ENCODE measurements around the gene AP2A2.
A peak's percentile ranks its signal among the peaks of the same experiment; 100 is the strongest.

AP2A2 gene

DNA sequence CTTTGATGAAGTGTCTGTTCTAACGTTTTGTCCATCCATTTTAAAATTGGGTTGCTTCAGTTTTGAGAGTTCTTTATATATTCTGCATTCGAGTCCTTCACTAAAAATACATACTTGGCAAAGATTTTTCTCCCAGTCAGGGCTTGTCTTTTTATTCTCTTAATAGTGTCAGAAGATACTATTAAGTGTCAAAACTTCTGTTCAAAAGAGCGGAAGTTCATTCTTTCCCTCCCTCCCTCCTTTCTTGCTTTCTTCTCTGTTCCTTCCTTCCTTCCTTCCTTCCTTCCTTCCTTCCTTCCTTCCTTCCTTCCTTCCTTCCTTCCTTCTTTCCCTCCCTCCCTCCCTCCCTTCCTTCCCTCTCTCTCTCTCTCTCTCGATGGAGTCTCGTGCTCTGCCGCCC lies 118.5 kb downstream of the AP2A2 start:
- no peak for DNase-seq

DNA sequence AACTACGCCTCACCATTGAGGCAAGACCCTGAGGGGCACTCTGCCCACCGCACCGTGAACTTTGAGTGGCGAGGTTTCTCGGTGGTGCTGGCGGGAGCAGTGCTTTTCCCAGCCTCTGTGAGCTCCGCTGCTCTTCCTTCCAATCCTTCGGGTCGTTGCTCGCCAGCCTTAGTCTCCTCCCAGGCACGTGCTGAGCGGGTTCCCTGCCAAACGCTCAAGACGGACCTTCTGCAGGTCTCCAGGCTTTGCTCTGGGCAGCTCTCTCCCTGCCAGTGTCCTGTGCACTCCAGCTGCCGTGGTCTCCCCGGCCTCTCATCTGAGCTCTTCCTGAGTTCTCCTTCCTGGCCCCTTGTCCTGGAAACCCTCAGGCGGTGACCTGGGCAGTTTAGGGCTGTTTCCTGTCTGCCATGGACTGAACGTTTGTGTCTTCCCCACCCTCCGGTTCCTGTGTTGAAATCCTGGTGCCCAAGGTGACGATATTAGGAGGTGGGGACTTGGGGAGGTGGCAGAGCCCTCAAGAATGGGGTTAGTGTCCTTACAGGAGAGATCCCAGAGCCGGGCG lies 122.0 kb downstream of the AP2A2 start:
- no peak for DNase-seq

DNA sequence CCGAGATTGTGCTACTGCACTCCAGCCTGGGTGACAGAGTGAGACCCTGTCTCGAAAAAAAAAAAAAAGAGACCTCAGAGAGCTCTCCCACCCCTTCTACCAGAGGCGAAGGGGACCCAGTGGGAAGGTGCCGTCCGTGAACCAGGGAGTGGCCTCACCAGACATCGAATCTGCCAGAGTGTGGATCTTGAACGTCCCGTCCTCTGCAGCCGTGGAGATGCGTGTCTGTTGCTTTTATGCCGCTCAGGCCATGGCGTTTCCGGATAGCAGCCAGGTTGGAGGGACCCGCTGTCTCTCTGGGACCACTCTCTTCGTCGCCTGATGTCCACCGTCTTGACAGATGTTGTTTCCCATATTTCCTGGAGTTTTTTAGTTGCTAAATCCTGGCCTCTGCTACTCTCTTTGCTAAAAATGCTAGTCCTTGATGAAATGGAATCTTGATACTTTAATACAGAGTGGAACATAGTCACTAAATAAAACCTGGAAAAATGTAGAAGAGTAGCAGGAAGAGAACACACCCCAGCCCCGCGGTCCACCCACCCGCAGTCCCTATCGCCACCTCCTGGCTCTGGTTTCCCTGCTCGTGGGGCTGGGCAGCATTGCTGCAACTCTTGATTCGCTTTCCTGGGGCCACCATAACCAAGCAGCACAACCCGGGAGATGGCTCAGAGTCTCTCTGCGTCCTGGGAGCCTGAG lies 122.9 kb downstream of the AP2A2 start:
- no peak for DNase-seq

DNA sequence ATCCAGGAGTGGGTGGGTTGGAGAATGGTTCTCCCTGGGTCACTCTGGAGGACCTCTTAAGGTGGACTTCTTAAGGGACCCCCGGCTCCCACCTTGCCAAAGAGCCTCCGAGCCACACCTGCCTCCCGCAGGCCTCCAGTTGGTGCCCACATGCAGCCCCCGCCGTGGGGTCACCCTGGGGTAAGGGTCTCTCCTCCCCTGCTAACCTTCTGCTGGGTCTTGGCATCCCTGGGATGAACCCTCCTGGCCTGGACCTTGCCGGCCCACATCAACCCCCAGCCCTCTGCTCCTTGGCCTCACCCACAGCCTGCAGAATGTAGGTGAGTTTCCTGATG lies 123.4 kb downstream of the AP2A2 start:
- DNase-seq: no peak

DNA sequence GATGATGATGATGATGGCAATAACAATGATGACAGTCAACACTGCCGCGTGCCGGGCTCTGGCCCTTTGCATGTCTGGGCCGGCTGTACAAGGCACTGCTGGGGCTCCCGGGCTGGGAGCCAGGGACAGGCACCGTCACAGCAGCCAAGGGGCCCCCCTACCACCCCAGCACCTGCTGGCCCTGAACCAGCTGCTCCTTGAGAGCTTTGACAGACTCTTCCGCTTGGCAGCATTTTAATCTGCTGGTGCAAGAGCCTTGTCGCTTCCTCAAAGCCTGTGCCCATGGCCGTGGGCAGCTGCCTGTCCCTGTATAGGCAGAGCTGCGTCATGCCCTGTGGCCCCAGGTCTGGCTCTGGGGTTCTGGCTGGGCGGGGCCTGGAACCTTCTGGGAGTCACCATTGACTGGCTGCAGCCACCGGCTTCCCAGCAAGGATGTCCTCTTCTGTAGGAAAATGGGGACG lies 123.8 kb downstream of the AP2A2 start:
- DNase-seq: no peak

DNA sequence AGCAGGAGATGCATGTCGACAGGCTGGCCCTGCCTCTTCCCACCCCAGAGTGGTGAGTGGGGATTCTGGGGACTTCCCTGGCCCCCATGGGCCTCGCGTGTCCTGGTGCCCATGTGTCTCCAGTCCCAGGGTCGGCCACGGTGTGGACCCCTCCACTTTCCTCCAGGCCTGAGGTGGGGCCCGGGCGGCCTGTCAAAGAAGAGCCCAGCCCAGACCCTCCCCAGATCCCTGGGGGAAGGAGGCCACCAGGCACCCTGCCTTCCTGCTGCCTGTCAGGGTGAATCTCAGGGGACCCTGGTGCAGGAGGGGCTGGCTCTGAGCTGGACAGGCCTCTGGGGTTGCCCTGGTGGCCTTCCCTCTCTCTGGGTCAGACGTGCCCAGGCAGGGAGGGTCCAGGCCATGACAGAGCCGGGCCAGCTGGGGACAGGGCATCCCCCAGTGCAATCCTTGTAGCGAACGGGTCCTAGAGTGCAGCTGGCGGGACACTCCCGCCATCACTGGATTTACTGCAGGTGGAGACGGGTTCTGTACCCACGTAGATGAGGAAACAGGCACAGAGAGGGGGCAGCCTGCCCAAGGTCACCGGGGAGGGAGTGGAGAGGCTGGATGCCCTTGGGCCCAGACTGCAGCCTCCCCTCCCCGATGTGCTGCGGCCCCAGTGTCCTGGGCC lies 124.4 kb downstream of the AP2A2 start:
- no peak for DNase-seq

DNA sequence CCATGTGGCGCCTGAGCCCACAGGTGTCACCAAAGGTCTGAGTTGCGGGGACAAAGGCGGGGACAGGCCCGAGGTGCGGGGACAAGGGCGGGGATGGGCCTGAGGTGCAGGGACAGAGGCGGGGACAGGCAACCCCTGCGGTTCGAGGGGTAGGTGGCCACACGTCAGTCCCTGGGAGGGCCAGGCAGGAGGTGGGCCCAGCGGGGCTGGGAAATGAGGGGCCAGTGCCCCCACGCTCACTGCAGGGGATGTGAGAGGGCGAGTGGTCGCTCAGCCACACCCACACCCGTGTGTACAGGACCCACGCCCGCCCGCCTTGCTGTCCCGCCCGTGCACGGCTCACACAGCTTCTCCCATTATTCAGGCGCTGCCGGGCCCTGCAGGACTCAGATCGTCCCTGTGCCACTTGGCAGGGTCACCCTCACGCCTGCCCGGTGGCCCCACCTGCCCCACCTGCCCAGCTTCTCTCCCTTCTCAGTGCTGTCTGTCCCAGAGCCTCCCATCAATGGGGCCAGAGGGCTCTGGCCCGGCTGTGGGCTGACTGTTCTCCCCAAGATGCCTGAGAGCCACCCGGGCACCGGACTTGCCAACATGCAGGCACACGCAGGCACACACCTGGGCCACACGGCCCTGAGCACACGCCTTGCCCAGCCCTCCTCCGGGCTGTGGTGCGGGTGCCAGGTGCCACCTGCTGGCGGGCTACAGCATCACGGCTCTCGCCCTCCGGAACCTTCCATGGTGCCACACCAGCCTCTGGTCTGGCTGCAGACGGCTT lies 125.1 kb downstream of the AP2A2 start:
- DNase-seq: peak; percentile 65

DNA sequence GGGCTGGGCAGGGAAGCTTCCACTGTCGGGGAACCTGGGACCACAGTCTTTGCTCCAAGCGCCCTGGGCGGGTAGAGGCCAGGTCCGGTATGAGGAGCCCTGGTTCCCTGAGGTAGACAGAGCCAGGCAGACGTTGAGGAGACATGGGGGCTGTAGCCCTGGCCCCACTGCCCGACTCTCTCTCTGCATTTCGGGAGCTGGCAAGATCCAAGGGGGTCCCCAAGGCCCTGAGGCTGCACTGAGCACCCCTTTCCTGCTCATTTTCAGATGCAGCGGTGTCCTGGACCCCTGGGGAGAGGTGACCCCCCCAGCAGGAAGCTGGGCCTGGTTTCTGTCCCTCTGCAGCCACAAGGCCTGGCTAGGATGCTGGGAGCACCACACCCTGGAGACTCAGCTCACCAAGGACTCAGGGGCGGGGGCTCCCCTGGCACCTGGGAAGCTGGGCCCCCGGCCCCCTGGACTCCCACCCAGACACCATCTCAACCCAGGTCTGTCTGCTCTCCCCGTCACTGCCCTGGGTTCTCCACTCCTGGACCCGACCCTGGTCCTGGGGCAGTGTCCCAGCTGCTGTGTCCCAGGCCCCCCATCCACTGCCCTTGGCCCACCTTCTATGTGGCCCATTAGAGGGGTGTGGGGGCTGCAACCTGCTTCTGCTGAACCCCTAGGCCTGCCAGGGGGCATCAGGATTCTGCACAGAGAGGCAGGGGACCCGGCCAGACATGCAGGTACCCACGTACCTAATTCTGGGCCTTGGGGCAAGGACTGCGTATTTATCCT lies 125.9 kb downstream of the AP2A2 start:
- no peak for DNase-seq

DNA sequence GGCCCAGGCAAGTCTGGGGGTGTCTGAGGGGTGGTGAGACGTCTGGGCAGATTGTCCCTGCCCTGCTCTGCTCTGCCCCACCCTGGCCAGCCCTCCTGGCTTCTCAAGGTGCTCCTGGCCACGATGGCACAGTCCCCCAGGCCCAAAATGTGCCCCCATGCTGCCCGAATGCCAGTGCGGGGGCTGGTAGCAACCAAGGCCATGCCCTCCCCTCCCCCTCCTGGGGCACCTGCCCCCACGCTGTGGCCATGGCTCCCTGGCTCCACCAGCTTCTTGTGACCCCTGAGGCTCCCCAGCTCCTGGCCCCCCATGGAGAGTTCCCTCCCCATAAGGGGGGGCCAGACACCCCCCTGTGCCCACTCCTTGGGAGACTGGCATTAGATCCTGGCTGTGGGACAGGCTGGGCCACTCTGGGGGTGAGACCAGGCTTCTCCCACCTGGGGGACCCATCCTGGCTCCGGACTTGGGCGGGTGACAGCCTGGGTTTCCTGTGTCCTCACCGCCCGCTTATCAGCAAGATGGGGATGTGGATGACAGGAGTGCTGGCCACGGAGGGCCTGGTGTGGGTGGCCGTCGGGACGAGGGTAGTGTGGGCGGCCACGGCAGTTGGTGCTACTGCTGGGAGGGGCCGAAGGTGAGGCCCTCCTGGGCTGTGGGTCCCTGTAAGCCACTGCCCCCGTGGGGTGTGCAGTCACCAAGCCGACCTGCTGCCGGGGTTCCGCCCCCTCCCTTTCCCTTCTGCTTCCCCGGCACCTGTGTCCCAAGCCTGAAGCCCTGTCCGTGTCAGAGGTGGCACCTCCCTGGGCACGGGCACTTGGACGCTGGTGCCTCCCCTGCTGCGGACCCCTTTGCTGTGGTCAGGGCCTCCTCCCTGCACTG lies 126.7 kb downstream of the AP2A2 start:
- DNase-seq: no peak

DNA sequence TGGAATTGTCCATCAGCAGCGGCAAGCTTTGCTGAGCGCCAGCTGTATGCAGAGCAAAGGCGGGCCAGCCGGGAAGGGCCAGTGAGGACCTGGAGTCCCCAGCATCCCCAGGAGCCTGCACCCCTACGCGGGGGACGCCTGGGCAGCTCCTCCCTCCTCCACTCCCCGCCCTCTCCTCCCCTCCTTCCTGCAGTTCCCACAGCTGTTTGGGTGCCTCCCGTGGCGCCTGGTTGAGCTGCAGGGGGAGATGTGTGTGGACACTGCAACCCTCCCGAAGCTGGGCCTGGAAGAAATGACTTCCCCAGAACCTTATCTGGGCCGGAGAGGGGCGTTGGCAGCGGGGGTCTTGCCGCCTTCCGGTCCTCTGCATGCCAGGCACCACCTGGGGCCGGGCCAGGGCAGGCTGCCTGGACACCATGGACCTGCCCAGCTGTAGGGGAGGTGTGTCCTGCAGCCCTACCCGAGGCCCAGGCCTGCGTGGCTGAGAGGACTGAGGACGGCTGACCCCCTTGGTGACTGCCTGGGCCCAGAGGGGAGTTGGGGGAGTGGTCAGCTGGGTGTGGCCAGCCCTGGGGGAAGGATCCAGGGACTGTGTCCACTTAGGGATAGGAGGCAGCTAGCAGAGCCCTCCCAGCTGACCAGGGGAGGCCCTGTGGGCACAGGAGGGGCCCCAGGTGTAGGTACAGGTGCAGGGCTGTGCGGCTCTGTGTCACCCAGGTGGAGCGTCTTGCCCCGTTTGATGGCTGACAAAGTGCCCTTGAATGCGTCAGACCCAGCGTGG lies 127.6 kb downstream of the AP2A2 start:
- DNase-seq: no peak

DNA sequence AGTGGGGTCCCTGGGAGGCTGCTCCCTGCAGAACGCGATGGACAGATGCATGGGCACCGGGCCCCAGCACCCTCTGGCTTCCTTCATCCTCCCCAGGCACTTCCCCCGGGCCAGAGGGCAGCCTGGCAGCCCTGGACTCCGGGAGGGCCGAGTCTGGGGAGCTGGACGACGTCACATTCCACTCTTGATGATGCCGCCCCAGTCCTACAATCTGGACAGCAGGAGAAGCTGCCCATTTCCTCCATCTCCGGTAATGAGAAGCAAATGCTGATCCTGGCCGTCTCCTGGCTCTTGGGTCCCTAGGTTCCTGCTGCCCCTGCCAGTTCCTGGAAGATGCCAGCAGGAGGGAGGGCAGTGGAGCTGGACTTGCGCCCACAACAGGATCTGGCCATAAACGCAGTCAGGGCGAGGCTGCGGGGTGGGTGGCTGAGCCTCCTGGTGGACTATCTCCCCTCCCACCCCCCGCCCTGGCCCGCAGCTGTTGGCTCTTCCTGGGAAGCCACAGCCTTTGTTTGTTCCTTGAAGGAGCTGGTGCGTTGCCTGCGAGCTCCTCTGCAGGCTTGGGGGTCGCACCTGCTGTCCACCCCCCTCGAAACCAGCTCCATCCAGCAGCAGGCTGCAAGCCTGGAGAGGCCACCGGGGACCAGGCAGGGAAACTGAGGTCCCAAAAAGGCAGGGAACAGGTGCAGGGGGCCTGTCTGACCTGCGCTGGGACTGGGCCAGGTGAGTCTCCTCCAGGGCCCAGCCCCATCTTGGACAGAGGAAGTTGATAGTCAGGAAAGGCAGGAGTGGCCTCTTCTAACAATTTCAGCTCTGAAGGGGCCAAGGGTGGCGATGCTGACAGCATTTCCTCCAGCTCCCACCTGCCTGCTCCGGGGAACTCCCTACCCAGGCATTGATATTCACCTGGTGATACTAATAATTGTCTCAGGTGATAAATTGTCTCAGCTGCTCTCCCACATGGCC lies 128.8 kb downstream of the AP2A2 start:
- no peak for DNase-seq

DNA sequence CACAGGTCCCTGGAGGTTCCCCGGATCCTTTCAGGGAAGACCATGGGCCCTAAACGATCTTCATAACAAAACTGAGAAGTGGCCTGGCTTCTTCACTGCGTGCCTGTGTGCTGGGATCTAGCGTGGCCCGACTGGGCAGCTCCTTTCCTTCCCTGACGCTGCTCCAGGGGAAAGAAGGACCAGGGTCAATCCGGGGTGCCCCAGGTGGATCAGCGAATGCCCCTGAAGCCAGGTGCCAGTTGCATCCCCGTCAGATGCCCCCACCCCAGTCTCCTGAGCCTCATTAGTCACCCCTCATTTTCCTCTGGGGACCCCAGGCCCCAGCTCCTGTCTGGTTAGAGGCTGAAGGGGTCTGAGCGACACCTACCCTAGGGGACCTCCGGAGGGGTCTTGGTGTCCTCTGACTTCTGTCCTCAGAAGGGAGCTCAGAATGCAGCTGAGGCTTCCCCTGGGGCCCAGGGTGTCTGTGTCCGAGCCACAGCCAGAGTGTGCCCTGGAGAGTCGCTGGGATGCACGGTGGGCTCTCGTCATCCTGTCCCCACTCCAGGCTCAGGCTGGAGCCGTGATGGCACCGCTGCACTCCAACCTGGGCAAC lies 129.5 kb downstream of the AP2A2 start:
- no peak for DNase-seq

DNA sequence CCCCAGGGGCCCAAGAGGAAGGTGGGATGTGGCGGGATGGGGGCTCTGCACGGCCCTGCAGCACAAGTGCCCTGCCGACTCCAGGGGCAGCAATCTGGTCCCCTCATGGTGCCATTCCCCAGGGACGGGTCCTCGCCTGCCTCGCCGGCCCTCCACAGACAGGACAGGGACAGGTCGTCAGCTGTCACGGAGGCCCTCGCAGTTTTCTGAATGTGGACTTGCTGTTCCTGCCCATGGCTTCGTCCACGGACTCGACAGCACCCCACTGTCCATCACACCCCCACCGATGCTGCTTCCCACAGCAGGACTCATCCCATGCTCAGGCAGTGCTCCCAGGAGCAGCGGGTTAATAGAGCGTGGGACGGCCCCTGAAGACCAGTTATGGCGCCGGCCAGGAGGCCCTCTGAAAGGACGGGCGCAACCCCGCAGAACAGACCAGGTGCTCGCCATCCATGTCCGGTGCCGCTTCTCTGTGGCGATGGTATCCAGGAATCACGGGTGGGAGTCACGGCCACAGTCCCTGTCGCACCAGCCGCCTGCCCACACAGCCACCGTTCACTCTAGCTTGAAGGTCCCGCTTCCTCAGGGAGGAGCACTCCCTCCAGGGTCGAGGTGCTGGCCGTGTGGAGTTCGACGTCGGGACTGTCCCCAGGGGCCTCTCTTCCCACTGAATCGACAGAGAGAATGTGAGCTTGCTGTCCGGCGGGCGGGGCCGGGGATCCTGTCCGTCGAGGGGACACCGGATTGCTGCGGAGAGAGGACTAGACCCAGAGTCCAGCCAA lies 130.5 kb downstream of the AP2A2 start:
- DNase-seq: no peak

DNA sequence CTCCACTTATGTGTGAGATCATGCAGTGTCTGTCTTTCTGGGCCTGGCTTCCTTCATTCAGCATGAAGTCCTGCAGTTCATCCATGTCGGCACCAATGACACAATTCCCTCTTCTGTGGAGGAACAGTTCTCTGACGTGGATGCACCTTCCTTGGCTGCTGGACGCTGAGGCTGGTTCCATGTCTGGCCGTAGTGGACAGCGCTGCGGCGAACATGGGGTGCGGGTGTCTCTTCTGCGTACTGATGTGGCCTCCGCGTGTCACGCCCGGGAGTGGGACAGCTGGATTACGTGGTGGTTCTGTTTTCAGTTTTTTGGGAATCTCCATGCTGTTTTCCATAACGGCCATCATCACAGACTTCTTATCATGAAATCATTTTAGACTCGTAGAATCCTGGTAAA lies 132.1 kb downstream of the AP2A2 start:
- no peak for DNase-seq

DNA sequence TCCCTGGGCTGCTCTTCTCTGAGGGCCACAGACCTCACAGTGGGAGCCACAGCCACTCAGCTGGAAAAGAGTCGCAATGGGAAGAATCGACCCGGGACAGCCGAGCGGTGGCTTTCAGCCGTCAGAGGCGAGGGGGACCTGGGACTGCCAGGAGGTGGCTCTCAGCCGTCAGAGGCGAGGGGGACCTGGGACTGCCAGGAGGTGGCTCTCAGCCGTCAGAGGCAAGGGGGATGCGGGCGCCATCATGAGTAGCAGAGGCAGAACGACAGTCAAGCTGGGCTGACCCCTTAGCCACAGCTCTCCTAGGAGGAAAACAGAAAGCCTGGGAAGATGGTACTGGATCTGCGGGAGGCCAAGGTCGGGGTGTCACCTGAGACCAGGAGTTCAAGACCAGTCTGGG lies 134.1 kb downstream of the AP2A2 start:
- DNase-seq: no peak

DNA sequence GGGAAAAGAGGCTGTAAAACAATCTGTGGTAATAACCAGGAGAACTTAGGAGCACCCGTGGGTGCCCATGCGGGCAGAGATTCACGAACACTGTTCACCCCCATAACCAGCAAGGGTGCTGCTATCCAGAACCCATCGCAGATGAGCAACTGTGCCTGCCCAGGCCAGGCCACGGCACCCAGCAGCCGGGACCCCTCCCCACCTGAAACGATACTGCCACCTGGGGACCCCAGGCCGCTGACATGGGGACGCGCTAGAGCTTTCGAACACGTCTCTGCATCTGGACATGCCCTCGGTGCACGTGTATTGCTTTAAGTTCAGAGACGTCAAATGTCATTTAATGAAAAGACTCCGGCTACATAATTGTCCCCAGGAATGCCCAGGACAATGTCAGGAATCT lies 134.7 kb downstream of the AP2A2 start:
- DNase-seq: no peak

DNA sequence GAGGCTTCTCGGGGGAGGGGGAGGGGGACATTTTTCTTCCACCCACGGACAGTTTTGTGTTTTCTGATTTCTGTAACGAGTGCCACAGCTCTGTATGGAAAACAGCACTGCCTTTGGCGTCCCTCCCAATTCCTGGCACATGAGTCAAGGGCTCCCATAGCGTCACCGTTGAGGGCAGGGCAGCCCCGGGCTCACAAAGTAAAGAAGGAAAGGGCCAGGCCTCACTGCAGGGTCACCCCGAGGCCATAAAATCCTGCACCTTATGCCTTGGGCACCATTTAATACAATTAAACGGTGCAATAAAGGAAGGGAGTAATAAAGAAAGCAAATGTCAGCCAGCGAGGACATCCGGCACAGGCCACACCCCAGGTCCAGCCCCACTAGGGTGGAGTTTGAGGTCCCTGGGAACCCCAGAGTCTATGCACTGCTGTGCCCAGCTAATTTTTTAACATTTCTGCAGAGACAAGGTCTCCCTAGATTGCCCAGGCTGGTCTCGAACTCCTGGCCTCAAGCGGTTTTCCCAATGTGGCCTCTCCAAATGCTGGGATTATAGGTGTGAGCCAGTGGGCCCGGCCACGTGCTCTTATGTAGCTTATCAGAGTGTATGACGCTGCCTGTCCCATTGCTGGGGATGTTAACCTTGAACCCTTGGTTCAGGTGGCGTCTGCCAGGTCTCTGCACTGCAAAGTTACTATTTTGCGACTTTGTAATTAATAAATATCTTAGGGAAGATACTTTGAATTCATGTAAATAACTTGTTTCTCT lies 135.4 kb downstream of the AP2A2 start:
- no peak for DNase-seq

Data from activated gamma-delta T cell treated with Interleukin-2 at 50 U/mL for 16 hours (primary cell).